Globus pallidus (tissue), 1 donor: Measurements from ENCODE around the gene REV3L.
"Not testable (repeated sequence)": the region's sequence is repeated elsewhere in the genome, so short reads cannot be mapped to it uniquely, and the experiment has no call there.

Experiments used
- DNase-seq: peaks from one replicate; pipeline ENCODE4 v3.0.0-alpha.2; 2015; ENCODE audit warnings: low spot score

REV3L gene

GRCh38 chr6:111256646-111257045 is 226.4 kb downstream of the REV3L start:
- no peak for DNase-seq

GRCh38 chr6:111255838-111256237 is 227.2 kb downstream of the REV3L start:
- not testable (repeated sequence) for DNase-seq

- DNase-seq, result no peak
These were observed 228.2 kb downstream of the REV3L start for GRCh38 chr6:111254779-111255166.

DNA sequence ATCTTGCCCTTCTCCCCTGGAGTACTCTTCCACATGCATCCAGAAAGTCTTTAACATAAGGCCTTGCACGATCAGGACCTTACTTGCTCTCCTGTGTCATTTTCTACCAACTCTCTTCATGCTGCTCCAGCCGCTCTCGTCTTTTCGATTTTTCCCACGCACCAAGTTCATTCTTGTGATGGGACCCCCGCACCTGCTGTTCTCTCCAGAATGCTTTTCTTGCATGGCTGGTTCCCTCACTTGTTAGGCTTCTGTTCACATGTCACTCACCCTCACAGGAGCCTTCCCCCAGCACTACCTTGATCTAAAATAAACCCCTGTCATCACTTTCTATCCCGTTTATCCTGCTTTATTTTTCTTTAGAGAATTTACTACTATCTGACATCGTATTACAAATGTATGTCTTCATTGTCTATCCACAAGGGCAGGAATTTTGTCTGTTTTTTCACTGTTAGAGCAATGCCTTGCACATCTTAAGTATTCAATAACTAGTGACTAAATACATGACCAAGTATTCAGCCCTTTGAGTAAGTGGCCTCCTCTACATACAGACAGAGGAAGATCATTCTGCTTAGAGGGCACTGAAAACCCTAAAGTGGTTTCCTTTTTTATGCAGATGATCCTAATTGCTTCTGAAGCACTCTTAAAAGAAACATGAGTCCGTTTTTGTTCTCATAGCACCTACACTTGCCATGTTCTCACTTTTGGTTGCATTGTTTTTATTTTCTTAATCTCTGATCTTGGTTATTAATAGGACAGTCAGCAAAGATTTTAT is 228.8 kb downstream of the REV3L start:
- no peak for DNase-seq

DNA sequence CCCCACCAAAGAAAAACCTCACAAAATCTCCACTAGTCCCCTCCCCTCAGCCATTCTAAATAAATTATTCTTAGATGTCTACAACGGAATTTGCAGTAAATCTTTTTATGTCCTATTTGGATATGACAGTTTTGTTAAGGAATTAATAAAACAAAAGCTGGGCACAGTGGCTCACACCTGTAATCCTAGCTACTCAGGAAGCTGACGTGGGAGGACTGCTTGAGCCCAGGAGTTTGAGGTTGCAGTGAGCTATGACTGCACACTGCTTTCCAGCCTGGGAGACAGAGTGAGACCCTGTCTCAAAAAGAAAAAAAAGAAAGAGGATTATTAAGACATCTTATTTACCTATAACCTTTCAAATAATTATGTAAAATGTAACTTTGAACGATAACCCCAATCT is 230.3 kb downstream of the REV3L start:
- DNase-seq, result no peak

GRCh38 chr6:111250791-111251354 is 232.1 kb downstream of the REV3L start:
- DNase-seq, result no peak
